ENCODE measurements around the gene OR4Q3. TPM values are rescaled to one million over a fixed set of nuclear protein-coding genes. Genes with fewer than 3 reads are reported as not detected.
"Not testable (repeated sequence)": the region's sequence is repeated elsewhere in the genome, so short reads cannot be mapped to it uniquely, and the experiment has no call there.

Gene OR4Q3
- polyA plus RNA-seq, 1 donor (not counting 4 experiments of a cell fraction or from before 2014, with no cell fraction given): not detected

- H3K4me1 ChIP-seq (ENCODE audit: control insufficient read depth, extremely low read depth, insufficient read depth, low read length); DNase-seq (ENCODE audit: low read depth, low spot score); FAIRE-seq; H3K27ac ChIP-seq (ENCODE audit: control insufficient read depth, insufficient read depth, low read length); H3K4me2 ChIP-seq (ENCODE audit: control insufficient read depth, extremely low read depth, insufficient read depth, low read depth, low read length); H3K4me3 ChIP-seq (ENCODE audit: control insufficient read depth in 2 of 3, extremely low read depth in 1 of 3, insufficient read depth in 2 of 3, low read depth in 1 of 3, low read length in 3 of 3); H4K20me1 ChIP-seq (ENCODE audit: control insufficient read depth, extremely low read depth, insufficient read depth, low read length); H2AFZ ChIP-seq (ENCODE audit: control insufficient read depth, low read length); H3K9me3 ChIP-seq (ENCODE audit: control insufficient read depth, low read depth, low read length); H3K79me2 ChIP-seq (ENCODE audit: control insufficient read depth, insufficient read depth, low read length); dilution Hi-C loops (cut with MboI; ENCODE audit: extremely low pct_ligation_motif_present, low sequenced_read_pairs); H3K36me3 ChIP-seq (ENCODE audit: control insufficient read depth in 2 of 2, extremely low read depth in 1 of 2, insufficient read depth in 2 of 2, low read length in 2 of 2); H3K9me1 ChIP-seq (ENCODE audit: control insufficient read depth, extremely low read depth, insufficient read depth, low read length); H3K27me3 ChIP-seq (ENCODE audit: control insufficient read depth, extremely low read depth, insufficient read depth, low read length); H3K9ac ChIP-seq (ENCODE audit: control insufficient read depth, extremely low read depth, insufficient read depth, low read length): not testable (repeated sequence)
Measured at GRCh38 chr14:19773204-19773603, 29.8 kb downstream of the OR4Q3 start, which contains the start of gene OR4M1. Gene OR4M1 (plus strand): TSS chr14:19773504. CDS start chr14:19780323, 6,819 bp downstream.

GRCh38 chr14:19775587-19775986, 32.2 kb downstream of the OR4Q3 start:
- dilution Hi-C loops (cut with MboI; ENCODE audit: extremely low pct_ligation_motif_present, low sequenced_read_pairs): no loop called here
- H3K27ac ChIP-seq (ENCODE audit: control insufficient read depth, insufficient read depth, low read length): no peak overlapping the region
- no peak for DNase-seq (ENCODE audit: low read depth, low spot score)
- FAIRE-seq: no peak
- H3K4me1 ChIP-seq (ENCODE audit: control insufficient read depth, extremely low read depth, insufficient read depth, low read length): no peaks in the 10 kb centered on the region
- H3K4me2 ChIP-seq (ENCODE audit: control insufficient read depth, extremely low read depth, insufficient read depth, low read depth, low read length): no peak overlapping the region
- H2AFZ ChIP-seq (ENCODE audit: control insufficient read depth, low read length): no peak overlapping the region
- no peaks in the 10 kb centered on the region for H3K79me2 ChIP-seq (ENCODE audit: control insufficient read depth, insufficient read depth, low read length)
- H3K9me3 ChIP-seq (ENCODE audit: control insufficient read depth, low read depth, low read length): peaks cover 2% of the 10 kb centered on the region
- no peak for TF ChIP-seq EZH2 (IDR thresholded peaks at IDR 0.05; ENCODE audit: low read length)
- TF ChIP-seq CTCF (optimal IDR thresholded peaks at IDR 0.05 in 1 of 3, IDR thresholded peaks at IDR 0.05 in 1 of 3, conservative IDR thresholded peaks at IDR 0.05 in 1 of 3; ENCODE audit: extremely low read depth in 1 of 3, insufficient read depth in 2 of 3, low read length in 3 of 3): no peak
- H3K27me3 ChIP-seq (ENCODE audit: control insufficient read depth, extremely low read depth, insufficient read depth, low read length): no peaks in the 10 kb centered on the region
- H3K4me3 ChIP-seq (ENCODE audit: control insufficient read depth in 2 of 3, extremely low read depth in 1 of 3, insufficient read depth in 2 of 3, low read depth in 1 of 3, low read length in 3 of 3): no peak overlapping the region
- H4K20me1 ChIP-seq (ENCODE audit: control insufficient read depth, extremely low read depth, insufficient read depth, low read length): no peaks in the 10 kb centered on the region
- H3K9ac ChIP-seq (ENCODE audit: control insufficient read depth, extremely low read depth, insufficient read depth, low read length): no peak overlapping the region
- no peaks in the 10 kb centered on the region for H3K9me1 ChIP-seq (ENCODE audit: control insufficient read depth, extremely low read depth, insufficient read depth, low read length)
- no peaks in the 10 kb centered on the region for H3K36me3 ChIP-seq (ENCODE audit: control insufficient read depth in 2 of 2, extremely low read depth in 1 of 2, insufficient read depth in 2 of 2, low read length in 2 of 2)

GRCh38 chr14:19785848-19786247, 42.5 kb downstream of the OR4Q3 start:
- H2AFZ ChIP-seq (ENCODE audit: control insufficient read depth, low read length); H3K4me1 ChIP-seq (ENCODE audit: control insufficient read depth, extremely low read depth, insufficient read depth, low read length); dilution Hi-C loops (cut with MboI; ENCODE audit: extremely low pct_ligation_motif_present, low sequenced_read_pairs); H4K20me1 ChIP-seq (ENCODE audit: control insufficient read depth, extremely low read depth, insufficient read depth, low read length); H3K27ac ChIP-seq (ENCODE audit: control insufficient read depth, insufficient read depth, low read length); H3K9ac ChIP-seq (ENCODE audit: control insufficient read depth, extremely low read depth, insufficient read depth, low read length); H3K79me2 ChIP-seq (ENCODE audit: control insufficient read depth, insufficient read depth, low read length); H3K4me2 ChIP-seq (ENCODE audit: control insufficient read depth, extremely low read depth, insufficient read depth, low read depth, low read length); H3K9me3 ChIP-seq (ENCODE audit: control insufficient read depth, low read depth, low read length); DNase-seq (ENCODE audit: low read depth, low spot score); H3K9me1 ChIP-seq (ENCODE audit: control insufficient read depth, extremely low read depth, insufficient read depth, low read length); H3K4me3 ChIP-seq (ENCODE audit: control insufficient read depth in 2 of 3, extremely low read depth in 1 of 3, insufficient read depth in 2 of 3, low read depth in 1 of 3, low read length in 3 of 3); H3K27me3 ChIP-seq (ENCODE audit: control insufficient read depth, extremely low read depth, insufficient read depth, low read length); H3K36me3 ChIP-seq (ENCODE audit: control insufficient read depth in 2 of 2, extremely low read depth in 1 of 2, insufficient read depth in 2 of 2, low read length in 2 of 2); FAIRE-seq: not testable (repeated sequence)

GRCh38 chr14:19787318-19787717, 43.9 kb downstream of the OR4Q3 start:
- H3K4me1 ChIP-seq (ENCODE audit: control insufficient read depth, extremely low read depth, insufficient read depth, low read length); dilution Hi-C loops (cut with MboI; ENCODE audit: extremely low pct_ligation_motif_present, low sequenced_read_pairs); H3K4me3 ChIP-seq (ENCODE audit: control insufficient read depth in 2 of 3, extremely low read depth in 1 of 3, insufficient read depth in 2 of 3, low read depth in 1 of 3, low read length in 3 of 3); H3K4me2 ChIP-seq (ENCODE audit: control insufficient read depth, extremely low read depth, insufficient read depth, low read depth, low read length); H3K9ac ChIP-seq (ENCODE audit: control insufficient read depth, extremely low read depth, insufficient read depth, low read length); H4K20me1 ChIP-seq (ENCODE audit: control insufficient read depth, extremely low read depth, insufficient read depth, low read length); H3K79me2 ChIP-seq (ENCODE audit: control insufficient read depth, insufficient read depth, low read length); FAIRE-seq; H3K27me3 ChIP-seq (ENCODE audit: control insufficient read depth, extremely low read depth, insufficient read depth, low read length); H3K36me3 ChIP-seq (ENCODE audit: control insufficient read depth in 2 of 2, extremely low read depth in 1 of 2, insufficient read depth in 2 of 2, low read length in 2 of 2); H2AFZ ChIP-seq (ENCODE audit: control insufficient read depth, low read length); DNase-seq (ENCODE audit: low read depth, low spot score); H3K9me3 ChIP-seq (ENCODE audit: control insufficient read depth, low read depth, low read length); H3K9me1 ChIP-seq (ENCODE audit: control insufficient read depth, extremely low read depth, insufficient read depth, low read length); H3K27ac ChIP-seq (ENCODE audit: control insufficient read depth, insufficient read depth, low read length): not testable (repeated sequence)

Measured in keratinocyte (primary cell).